HPDE6-E6E7 (cell line): ENCODE results near the gene NCKAP5.

ENCODE experiments used
- DNase-seq: peaks from one replicate; pipeline ENCODE4 v3.0.0; 2011; ENCODE audit warnings: missing footprints; ENCODE audit errors: extremely low spot score

NCKAP5 gene

DNA sequence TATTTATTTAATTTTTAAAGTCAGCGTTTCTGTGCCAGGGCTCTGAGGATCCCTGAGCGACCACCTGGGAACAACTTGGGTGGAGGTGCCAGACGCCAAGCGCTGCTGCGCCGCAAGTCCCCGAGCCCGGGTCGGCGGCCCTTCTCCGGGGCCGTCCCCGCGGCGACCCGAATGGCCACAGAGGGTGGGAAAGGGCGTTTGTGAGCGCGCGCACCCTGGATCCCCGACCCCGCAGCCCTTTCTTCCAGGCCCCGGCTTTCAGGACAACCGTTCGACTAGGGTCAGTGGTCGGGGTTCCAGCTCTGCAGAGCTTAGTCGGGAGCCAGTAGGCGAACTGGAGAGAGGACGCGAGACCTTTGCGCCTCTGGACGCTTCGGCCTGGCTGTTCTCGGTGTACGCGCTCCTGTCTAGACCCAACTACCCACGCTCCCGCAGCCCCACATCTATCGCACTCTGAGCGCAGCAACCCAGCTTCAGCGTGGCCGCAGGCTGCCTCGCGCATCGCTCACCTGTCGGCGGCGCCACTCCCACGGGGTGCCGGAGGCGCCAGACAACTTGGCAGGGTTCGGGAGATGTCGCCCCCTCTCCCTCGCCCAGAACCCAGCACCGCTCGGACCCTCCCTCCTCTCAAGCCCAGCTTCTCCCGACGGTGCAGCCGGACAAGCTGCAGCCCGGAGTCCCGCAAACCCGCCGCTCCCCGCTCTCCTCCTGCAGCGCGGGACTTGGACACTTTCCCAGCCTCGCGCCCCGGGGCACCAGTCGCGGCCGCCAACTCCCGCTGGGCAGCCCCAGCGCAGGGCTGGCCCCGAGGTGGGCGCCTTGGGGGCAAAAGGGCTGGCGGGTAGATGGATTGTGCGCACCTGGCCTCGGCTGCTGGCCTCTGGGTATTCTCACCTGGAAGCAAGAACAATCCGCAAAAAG, 899.0 kb downstream of the NCKAP5 start:
- no peak for DNase-seq

DNA sequence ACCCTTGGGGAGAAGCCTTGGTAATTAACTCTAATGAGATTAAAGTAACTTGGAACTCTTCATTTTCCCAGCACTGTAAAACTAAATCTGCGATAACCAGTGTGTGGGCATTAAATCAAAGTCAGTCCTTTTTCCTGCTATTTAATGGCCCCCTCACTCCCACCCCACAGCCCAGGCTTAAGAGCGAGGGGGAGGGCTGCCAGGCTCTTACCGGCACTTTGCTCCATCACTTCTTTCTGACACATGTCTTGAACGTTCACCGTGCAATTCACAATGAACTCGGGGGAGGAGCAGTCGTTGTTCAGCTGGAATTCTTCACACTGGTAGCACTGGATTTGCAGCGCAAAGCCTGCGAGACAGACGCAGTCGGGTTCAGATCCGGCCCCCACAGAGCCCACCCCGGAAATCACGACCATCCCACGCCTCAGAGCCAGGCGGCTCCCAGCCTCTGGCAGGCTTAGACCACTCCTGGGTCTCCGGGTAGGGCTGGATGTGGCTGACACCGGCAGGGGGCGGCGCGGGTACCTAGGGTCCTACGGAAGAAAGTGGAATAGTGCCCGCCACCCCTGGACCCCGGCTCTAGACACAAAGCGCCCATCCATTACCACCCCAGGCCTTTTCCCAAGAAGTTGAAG, 900.0 kb downstream of the NCKAP5 start:
- no peak for DNase-seq

DNA sequence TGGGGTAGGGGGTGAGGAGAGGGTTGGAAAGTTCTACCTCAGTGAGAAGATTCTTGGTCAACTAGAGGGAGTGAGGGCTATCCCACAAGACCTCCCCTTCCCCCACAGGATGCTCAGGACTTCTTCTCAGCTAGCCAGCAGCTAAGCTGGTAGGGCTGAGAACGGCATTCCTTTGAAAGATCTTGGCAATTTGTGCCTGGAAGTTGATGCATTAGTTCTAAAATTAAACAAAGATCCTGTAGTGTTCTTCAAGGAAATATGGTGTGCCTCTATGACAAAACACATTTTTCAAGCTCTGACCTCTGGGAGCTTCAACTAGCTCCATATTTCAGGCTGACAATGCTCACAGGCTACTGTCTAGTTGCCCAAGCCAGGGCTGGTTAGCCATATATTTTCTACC, 900.6 kb downstream of the NCKAP5 start:
- DNase-seq, result no peak

DNA sequence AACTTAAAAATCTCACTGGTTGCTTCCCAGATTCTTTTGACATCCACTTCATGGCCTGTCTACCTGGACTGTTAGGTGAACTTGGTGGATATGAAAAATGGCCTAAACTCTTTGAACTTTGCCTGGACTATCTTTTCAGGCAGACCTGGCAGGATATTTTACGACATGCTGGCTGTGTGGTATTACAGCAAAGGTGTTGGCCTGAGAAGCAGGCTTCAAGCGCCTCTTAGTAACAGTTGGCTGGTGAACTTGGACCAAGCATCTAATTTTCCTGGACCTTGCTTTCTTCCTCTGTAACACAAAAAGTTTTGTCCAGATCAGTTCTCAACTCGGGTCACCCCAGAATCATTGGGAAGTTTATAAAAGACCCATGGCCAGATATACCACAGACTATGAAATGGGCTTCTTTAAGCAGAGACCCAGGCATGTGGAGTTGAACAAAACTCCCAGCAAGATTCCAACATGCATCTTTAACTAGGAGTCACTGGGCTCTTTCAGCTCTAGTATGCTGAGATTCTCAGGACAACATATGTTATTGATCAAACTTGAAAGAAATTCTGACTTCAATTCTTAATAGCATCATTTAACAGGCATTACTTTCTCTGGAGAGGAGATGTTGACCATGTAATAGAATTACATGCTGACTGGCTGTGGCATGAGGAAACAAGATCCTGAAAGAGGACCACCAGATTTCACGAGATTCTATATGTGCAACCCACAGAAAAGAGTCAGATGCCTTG, 902.7 kb downstream of the NCKAP5 start:
- DNase-seq, result no peak

DNA sequence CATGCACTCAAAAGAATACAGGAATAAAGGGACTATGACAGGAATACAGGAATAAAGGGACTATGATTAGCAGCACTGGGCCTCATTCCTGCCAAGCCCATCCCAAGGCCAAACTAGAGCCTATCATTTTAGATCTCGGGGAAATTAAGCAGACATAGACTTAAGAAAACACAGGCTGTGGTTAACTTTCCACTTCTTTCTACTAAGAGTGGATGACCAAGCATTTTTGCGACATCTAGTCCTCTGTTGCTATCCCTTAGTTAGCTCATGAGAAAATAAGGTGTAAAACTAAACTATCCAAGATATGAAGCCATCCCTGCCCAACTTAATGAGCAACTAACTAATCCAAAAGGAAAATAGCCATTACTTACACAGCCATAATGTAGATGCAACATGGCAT, 904.2 kb downstream of the NCKAP5 start:
- DNase-seq, result no peak

DNA sequence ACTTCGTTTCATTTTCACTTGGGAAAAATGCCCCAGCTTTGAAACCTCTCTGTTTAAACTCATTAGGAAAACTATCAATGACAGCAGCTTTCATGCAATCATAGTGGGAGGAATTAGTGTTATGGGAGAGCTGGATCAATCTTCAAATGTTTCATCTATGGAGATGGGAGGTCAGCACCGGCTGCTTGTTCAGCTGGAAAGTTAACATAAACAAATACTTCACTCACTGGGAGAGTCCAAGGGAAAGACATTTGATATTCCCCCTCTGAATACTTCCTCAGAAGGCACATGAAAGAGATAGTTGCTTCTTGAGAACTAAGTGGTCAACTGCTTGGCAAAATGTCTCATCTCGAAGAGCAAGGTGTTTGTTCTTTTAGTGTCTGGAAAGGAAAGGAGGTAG, 905.5 kb downstream of the NCKAP5 start:
- no peak for DNase-seq

DNA sequence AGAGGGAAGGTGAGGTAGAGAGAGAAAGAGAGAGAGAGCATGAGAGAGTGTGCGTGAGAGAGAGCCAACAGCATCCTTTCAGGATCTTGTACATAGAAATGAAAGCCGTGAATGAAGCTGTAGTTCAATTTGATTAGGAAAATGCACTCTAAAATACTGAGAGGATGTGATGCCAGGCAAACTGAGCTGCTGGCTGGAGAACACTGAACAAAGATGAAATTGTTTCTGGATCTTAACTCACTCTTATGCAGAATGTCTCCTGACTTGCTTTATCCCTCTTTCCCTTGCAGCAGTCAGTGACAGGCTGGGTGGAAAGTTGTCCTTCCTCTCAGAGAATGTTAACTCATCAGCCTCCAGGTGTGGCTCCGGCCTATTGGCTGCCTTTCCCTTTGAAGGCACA, 908.9 kb downstream of the NCKAP5 start:
- no peak for DNase-seq

DNA sequence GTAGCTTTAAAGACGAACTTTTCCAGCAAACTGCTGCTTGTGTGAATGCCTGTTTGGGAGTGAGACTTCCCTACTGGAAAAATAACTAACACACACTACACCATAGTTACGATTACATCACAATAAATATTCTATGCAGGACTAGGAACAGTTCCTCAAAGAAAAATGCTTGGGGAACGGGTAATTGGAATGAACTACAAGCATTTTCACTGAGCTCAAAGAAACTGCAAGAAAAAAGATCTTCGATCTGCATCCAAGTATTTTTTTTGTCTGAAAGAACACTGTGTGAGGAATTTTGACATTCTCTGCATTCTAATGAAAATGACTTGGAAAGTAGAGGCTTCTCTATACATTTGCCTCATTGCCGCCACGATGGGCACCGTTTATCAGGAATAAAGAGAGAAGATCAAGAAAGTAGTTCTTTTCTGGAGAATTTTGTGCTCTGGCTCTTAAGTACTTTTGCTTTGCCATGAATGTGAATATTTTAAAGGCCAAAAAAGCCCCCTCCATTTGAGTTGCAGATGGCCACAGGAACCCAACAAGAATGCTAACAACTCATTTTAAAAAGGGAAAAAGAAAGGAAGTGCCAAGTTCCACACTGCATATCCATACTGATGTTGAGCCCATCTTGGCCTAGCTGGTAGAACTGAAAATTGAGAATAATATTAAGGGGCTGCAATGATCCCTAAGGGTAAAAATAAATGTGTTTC, 911.8 kb downstream of the NCKAP5 start:
- no peak for DNase-seq

DNA sequence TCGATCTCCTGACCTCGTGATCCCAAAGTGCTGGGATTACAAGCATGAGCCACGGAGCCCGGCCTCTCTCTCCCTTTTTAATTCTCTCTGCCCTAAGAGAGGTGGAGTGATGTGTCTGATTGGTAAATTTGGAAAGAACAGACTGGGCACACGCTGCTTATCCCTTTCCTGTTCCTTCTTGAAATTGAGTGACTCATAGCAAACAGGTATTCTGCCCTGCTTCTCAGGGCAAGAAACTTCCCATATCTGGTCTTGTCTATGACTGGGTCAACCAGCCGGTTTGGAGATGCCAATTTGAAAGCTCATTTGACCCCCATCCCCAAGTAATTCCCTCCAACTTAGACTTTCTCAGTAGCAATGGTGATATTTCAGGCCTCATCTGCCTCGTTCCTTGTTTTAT, 913.3 kb downstream of the NCKAP5 start:
- peak; percentile 54 for DNase-seq

DNA sequence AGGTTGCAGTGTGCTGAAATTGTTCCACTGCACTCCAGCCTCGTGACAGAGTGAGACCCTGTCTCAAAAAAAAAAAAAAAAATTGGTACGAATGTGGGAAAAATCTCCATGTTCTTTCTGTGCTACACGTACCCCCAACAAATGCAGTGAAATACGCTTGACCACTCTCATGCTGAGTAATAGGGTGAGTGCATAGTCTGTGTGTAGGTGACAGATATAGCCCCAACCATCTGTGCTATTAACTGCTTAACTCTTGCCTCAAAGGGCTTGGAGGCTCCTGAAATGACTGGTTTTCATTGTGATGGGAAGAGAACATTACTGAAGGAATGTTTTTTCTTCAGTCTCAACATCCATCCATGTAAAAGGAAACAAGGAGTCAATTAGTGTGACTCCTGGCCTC, 913.9 kb downstream of the NCKAP5 start:
- no peak for DNase-seq

DNA sequence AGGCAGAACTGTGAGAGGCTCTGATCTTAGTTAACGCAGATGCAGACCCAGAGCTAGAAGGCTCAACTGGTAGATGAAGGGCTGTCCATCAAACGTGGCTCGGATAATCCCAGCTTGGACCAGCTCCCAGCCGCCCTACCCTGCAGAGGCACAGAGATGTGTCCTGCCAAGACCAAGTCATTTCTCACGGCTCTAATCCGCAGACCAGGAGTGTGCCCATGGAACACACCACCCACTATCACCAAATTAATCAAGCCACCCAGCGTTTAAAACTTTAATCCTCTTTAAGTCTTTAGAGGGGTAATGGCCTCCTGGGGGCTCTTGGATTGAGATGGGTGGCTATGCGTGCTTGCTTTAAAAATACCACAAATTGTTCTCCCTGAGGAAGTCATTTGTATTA, 915.8 kb downstream of the NCKAP5 start:
- DNase-seq, result no peak

DNA sequence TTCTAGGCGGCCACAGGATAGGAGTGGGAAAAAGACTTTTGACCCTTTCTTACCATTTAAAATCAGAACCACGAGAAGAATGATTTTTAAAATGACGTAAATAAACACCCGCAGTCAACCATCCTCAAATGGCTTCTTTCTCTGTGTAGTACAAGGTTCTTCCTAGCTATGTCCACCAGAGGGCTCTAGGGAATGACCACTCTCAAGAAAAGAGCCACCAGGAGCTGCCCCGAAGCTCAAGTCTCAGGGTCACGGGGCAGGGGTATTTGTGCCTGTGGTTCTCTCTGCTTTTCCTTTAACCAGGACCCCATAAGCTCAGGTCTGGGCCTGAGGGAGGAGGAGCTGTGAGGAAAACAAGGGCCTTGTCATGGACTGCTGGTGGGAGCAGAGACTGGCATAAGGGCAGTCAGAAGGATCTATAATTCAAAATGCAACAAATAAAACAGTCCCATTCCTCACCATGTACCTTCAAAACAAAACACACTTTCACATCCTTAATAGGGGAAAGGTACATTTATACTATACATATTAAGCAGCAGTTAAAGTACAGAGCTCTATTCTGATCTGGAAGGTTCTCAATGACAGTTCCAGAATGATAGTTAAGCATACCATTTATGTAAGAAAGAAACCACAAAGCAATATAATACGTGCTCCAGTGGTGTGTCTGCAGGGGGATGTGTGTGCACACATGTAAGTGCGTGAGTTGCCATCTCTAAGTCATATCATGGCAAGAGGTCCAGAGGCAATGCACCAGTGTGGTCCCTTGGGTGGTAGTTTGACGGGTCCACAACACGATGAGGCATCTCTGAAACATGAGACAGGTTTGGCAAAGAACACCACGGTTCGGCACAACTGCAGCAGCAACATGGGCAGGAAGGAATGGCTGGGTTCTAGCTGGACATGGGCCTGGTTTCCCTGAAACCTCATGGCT, 916.9 kb downstream of the NCKAP5 start:
- no peak for DNase-seq

DNA sequence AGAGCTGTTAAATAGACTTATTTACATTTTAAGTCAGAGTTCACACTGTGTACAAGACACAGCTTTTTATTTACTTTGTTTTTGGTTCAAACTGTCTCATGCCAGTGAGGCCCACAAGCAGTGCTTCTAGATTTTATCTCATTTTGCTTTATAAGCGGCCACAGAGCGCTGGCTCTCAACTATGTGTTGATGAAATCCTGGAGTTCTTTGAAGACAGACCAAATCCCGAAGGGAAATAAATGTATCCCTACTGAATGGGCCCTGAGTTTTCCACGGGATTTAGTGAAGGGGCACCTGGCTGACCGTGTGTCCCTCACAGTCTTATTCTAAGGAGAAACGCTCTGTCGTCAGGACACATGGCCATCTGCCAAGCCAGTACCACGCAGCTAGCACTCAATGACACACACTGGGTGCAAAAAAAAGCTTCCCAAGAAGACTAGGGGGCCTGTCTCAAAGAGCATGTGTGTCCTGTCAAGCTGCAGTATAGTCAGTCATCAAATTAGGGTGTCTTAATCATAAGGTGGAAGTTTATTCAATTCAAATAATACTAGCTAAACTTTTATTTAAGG, 921.6 kb downstream of the NCKAP5 start:
- DNase-seq, result no peak

DNA sequence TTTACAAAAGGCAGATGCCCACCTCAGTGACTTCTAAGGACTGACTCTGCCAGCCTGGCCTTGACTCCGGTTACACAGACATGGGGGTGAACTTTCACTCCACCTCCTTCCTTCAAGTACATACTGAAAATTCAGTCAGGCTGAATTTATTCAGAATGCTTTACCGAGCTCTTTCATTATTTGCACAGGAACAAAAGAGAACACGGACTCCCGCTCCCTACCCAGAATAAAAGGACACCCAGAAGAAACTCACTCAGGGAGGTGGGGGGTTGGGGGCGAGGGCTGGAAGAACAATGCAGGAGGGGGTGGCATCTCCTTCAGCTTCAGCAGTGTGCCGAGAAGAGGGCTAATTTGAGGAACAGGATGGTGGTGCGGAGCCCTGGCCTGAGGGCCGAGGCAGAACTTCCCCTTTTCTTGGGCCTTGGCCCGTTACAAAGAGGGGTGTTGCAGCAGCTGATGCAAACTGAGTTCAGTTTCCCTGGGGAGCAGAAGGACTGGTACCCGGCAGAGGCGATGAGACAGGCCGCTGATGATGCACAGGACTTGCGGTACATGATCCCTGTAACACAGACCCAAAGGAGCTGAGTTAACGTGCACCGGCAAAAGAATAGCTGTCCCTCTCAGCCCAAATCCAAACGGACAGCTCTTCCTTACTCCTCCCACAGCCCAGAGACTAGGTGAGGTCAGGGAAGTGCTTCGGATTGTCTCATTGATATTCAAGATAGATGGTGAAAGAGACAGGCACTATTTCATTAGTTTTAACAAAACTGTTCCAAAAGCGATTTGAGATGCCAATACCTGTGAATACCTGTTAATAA, 922.3 kb downstream of the NCKAP5 start:
- no peak for DNase-seq

DNA sequence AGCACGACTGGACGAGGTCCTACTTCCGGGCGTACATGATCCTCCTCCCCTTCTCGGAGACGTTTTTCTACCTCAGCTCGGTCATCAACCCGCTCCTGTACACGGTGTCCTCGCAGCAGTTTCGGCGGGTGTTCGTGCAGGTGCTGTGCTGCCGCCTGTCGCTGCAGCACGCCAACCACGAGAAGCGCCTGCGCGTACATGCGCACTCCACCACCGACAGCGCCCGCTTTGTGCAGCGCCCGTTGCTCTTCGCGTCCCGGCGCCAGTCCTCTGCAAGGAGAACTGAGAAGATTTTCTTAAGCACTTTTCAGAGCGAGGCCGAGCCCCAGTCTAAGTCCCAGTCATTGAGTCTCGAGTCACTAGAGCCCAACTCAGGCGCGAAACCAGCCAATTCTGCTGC, 923.1 kb downstream of the NCKAP5 start:
- no peak for DNase-seq

DNA sequence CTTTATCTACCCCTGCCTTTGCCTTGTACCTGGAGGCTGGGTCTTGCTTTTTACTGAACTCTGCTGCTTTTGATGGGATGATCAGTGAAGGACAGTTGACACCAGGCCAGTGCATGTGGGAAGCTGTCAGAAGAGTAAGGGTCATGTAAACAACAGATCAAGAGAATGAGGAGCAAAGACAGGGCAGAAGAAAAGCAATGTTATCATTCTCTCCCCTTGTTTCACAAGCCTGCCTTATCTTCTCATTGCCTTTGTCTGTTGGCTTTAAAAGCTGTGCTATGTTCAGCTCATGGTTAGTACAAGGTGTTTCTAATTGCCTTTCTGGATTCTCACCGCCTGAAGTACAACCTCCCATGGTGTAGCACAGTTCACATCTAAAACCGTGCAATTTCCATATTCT, 925.8 kb downstream of the NCKAP5 start:
- no peak for DNase-seq

DNA sequence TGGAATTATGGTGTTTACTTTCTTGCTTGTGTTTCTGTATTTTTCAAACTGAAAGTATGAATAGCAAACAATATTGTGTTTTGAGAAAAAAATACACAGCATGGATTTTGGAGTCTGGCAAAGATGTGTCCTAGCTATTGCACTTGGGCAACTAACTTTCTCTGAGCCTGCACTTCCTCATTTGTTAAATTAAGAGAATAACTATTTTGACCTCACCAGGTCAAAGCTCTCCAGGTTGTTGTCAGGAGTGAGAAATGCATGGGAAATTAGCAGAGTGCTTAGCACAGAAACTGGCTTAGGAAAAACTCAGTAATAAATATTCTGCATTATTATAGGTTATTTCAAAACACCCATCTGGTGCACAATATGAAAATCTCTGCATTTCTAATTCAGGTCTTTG, 926.4 kb downstream of the NCKAP5 start:
- DNase-seq, result no peak

DNA sequence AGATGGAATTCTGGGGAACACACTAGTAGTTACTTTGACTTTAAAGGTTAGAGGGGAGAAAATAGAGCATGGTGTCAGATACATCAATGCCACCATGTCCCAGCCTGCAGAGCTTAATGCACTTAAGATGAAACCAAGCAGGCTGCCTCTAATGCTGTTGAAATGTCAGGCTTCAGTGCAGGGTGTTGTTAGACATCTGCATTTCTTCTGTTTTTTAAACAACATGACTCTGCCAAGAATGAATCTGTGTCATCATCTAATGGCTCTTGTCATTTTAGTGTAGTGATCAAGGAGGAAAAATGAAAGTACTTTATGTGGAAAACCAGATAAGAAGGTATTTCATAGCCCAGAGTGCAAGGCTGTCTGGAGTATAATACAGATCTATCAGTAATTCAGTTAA, 928.1 kb downstream of the NCKAP5 start:
- DNase-seq, result no peak

DNA sequence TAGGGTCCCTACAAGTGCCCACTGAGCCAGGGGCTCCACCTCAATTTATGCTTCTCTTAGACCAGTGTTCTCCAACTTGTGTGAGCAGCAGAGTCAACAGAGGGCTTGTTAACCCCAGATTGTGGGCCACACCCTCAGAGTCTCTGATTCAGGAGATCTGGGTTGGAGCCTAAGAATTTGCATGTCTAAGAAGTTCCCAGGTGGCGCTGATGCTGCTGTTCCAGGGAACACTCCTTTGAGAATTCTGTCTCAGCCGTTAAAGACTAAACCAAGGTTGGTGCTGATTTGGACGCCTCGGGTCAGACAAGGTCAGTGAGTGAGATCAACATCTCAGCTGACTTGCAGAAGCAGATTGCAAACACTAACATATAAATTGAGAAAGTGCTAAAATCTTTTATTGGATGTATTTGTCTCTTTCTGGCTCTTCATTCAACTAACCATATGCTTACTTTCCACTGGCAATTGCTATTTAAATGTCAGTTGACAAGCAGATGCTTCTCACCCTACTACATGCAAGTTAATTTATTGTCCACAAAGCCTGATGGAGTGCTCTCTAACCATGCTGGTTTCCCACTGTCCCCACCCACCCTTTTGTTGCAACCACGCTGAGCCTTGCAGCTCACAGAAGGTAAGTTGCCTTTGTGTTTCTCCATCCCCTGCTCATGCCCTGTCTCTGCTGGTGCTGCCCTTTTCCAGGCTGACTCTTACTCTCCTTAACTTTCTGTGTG, 929.8 kb downstream of the NCKAP5 start:
- DNase-seq, result no peak
